ENCODE results near the gene STPG3.

STPG3 gene

GRCh38 chr9:137230705-137231371, 20.2 kb upstream of the STPG3 start, which contains the start of gene SLC34A3:
TSS of gene SLC34A3 (plus strand) at chr9:137230901. CDS start at chr9:137231703, 802 bp downstream.
- no peak for DNase-seq
- Histone ChIP-seq H3K4me3 (ENCODE audit: low read depth, low read length) (no peak within 1 kb of the TSS), H3K27me3 (replicated peaks) (no peaks in the 10 kb centered on the region), H3K36me3 (replicated peaks) (no peaks in the 10 kb centered on the region), H3K27ac (no peak within 1 kb of the TSS)
- TF ChIP-seq CTCF (IDR thresholded peaks at IDR 0.05; ENCODE audit: low read depth, low read length, missing control alignments), result no peak
- in situ Hi-C loops (cut with HindIII; ENCODE audit: low pct_ligation_motif_present, low sequenced_read_pairs), result no loop called here

DNA sequence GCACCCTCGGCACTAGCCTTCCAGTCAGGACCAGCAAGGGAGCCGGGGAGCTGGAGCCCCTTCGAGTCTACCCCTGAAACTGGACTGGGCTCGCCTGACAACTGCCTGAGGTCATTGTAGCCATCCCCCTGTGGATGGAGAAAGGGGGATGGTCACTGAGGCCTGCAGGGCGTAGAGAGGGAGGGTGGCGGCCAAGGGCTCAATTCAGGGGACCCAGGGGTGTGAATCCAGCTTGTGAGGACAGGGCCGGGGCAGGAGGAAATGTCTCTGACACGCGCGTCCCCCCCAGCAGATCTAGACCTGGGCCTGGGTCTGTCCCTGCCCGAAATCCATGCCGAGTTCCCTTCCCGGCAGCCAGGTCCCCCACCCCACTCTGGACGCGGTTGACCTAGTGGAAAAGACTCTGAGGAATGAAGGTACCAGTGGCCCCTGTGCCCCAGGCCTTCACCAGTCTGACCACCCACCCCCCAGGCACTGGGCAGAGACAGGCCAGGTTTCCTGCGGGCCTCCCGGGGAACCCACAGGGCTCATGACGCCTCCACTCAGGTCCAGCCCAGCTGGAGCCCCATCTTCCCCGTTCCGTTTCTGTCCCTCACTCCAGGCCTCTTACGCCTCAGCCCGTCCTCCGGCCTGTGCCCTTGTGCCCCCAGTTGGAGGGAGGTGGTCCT, 19.6 kb upstream of the STPG3 start:
- Histone ChIP-seq H3K36me3 (replicated peaks) (no peaks in the 10 kb centered on the region), H3K4me3 (ENCODE audit: low read depth, low read length) (no peak overlapping the region), H3K27me3 (replicated peaks) (no peaks in the 10 kb centered on the region), H3K27ac (no peak overlapping the region)
- TF ChIP-seq CTCF (IDR thresholded peaks at IDR 0.05; ENCODE audit: low read depth, low read length, missing control alignments), result no peak
- no peak for DNase-seq
- in situ Hi-C loops (cut with HindIII; ENCODE audit: low pct_ligation_motif_present, low sequenced_read_pairs), result no loop called here

- H3K4me3 ChIP-seq (ENCODE audit: low read depth, low read length), result no peak overlapping the region
- H3K36me3 ChIP-seq (replicated peaks), result no peaks in the 10 kb centered on the region
- in situ Hi-C loops (cut with HindIII; ENCODE audit: low pct_ligation_motif_present, low sequenced_read_pairs), result no loop called here
- no peaks in the 10 kb centered on the region for H3K27me3 ChIP-seq (replicated peaks)
- DNase-seq, result no peak
- TF ChIP-seq CTCF (IDR thresholded peaks at IDR 0.05; ENCODE audit: low read depth, low read length, missing control alignments), result no peak
- H3K27ac ChIP-seq, result no peak overlapping the region
Measured at GRCh38 chr9:137232101-137232500, 19.0 kb upstream of the STPG3 start.

DNA sequence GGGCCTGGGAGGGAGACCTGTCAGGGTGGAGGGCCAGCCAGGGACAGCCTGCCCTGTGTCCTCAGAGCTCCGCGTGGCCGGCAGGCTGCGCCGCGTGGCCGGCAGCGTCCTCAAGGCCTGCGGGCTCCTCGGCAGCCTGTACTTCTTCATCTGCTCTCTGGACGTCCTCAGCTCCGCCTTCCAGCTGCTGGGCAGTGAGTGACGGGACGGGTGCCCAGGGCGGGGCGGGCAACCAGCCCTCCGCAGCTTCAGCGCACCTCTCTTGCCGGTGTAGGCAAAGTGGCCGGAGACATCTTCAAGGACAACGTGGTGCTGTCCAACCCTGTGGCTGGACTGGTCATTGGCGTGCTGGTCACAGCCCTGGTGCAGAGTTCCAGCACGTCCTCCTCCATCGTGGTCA, 18.6 kb upstream of the STPG3 start:
- Histone ChIP-seq H3K4me3 (ENCODE audit: low read depth, low read length) (no peak overlapping the region), H3K36me3 (replicated peaks) (no peaks in the 10 kb centered on the region), H3K27me3 (replicated peaks) (no peaks in the 10 kb centered on the region), H3K27ac (no peak overlapping the region)
- DNase-seq, result no peak
- TF ChIP-seq CTCF (IDR thresholded peaks at IDR 0.05; ENCODE audit: low read depth, low read length, missing control alignments), result no peak
- in situ Hi-C loops (cut with HindIII; ENCODE audit: low pct_ligation_motif_present, low sequenced_read_pairs), result no loop called here

DNA sequence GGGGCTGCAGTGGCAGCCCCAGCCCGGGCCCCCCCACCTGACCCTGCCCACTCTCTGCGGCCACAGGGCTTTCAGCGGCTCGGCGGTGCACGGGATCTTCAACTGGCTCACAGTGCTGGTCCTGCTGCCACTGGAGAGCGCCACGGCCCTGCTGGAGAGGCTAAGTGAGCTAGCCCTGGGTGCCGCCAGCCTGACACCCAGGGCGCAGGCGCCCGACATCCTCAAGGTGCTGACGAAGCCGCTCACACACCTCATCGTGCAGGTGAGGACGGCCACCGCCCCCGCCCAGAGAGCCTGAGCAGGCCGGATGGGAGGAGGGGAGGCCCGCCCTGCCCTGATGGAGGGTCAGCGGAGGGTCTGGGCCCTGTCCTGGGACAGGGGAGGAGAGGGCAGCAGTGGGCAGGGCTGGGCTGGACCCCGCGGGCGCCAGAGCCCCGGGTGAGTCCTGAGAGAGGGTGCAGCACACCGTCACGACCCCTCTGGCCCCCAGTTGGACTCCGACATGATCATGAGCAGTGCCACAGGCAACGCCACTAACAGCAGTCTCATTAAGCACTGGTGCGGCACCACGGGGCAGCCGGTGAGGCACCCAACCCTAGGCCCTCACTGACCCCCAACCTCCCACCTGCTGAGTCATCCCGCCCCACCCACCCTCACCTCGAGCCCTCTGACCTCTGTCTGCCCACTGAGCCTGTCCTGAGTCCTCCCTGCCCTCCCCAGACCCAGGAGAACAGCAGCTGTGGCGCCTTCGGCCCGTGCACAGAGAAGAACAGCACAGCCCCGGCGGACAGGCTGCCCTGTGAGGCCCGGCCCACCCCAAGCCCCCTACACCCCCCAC, 17.7 kb upstream of the STPG3 start:
- Histone ChIP-seq H3K4me3 (ENCODE audit: low read depth, low read length) (no peak overlapping the region), H3K36me3 (replicated peaks) (no peaks in the 10 kb centered on the region), H3K27ac (no peak overlapping the region), H3K27me3 (replicated peaks) (no peaks in the 10 kb centered on the region)
- TF ChIP-seq CTCF (IDR thresholded peaks at IDR 0.05; ENCODE audit: low read depth, low read length, missing control alignments), result no peak
- in situ Hi-C loops (cut with HindIII; ENCODE audit: low pct_ligation_motif_present, low sequenced_read_pairs), result no loop called here
- DNase-seq, result no peak

Measured in brain microvascular endothelial cell (primary cell).